Mucosa of gallbladder (tissue), 1 donor: ENCODE results near the gene LGALS12. TPM values are rescaled to one million over a fixed set of nuclear protein-coding genes. Genes with fewer than 3 reads are reported as not detected.

Experiments used
- DNase-seq: peaks from one replicate; pipeline ENCODE4 v3.0.0-alpha.2; 2020; ENCODE audit warnings: low spot score
- total RNA-seq: library from RNA; stranded (reverse); gene quantifications from one replicate; pipeline ENCODE4 v1.2.1, GENCODE V29; 2021
- donor health status: DM: no; HTN: no; CAD: no.

LGALS12 gene
- total RNA-seq, 1 donor from 2014 or later, result 0.26 TPM

DNA sequence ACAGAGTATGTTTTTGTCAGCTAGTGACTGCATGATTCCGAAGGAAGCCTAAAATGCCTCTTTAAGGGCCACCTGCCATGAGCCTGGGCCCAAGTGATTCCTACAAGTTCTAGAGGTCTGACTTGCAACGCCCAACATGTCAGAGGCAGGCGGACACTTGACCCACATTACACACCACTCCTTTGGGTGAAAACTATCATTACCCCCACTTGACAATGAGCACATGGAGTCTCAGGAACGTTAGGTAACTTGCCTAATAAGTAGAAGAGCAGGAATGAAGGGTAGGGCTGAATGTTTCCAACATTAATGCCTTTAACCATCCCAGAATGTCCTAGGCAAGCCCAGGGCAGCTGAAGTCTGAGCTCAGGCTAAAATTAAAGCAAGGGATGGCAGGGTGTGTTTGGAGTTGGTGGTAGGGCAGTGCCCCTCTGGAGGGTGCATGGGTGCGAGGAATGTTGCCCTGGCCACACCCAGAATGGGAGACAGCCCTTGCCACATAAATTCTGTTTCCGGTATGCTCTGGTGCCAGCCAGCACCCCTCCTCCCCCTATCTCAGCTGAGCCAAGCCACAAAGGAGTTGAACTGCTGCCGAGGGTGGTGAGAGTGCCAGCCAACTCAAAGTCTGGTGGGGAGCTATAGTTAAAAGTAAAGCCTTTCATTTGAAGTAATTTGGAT, 54.8 kb downstream of the LGALS12 start:
- DNase-seq, result peak; percentile 40

DNA sequence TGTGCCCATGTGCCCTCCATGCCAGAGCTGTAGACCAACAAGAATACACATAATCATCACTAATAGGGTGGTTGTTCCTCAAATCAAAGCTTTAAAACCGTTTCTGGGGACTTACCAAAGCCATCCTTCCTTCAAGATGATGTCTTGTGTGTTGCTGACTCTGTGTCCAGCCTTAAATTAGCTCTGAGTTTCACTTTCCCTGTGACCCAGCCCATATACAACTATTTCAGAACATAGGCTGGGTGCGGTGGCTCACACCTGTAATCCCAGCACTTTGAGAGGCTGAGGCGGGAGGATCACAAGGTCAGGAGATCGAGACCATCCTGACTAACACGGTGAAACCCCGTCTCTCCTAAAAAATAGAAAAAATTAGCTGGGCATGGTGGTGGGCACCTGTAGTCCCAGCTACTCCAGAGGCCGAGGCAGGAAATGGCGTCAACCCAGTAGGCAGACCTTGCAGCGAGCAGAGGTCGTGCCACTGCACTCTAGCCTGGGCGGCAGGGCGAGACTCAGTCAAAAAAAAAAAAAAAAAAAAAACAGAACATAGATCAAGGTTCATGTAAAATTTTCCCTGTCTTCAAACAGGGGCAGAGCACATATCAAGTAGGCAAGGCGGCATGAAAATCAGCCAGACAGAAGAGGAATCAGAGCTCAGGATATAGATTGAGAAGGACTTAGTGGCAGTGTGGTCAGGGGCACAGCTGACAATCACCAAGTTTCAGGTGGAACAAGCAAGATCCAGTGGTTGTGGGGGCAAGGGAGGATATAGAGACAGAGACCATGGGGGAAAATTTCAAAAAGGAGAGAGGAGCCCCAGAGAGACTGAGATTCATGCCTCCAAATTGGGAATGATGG, 57.5 kb downstream of the LGALS12 start, which contains the start of gene PLAAT2:
PLAAT2 (minus strand) TSS at position 179 of the 855 bp plus-strand sequence; CDS start at position 124, 55 bp downstream.
- no peak for DNase-seq

DNA sequence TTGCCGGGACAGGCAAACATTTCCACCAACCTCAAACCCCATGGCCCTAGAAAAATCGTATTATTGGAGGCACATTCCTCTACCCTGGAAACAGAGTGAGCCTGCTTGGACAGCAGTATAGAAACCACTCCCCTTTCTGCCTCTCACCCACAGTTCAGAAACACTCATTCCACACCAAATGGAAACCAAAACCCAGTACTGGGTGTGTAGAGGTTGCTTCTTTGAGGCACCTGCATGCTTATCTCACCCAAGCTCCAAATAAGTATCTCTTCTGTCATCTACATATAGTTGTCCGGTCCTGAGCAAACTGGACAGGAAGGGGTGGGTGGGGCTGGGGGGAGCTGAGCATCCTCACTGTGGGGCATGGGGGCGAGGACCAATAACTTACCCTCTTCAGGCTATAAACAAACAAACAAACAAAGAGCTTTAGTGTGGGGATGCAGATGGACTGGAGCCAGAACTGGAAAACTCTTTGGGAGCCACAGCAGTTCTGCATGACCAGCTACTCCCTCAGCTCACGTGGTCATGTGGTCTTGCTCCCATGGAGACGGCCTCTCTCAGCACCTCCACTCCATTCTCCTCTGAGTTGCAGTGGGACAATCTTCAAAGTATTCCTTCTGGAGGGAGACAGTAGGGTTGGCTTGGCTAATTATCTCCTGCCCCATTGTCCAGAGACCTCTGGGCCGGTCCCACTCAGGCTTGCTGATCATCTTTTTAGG, 58.3 kb downstream of the LGALS12 start:
- no peak for DNase-seq

DNA sequence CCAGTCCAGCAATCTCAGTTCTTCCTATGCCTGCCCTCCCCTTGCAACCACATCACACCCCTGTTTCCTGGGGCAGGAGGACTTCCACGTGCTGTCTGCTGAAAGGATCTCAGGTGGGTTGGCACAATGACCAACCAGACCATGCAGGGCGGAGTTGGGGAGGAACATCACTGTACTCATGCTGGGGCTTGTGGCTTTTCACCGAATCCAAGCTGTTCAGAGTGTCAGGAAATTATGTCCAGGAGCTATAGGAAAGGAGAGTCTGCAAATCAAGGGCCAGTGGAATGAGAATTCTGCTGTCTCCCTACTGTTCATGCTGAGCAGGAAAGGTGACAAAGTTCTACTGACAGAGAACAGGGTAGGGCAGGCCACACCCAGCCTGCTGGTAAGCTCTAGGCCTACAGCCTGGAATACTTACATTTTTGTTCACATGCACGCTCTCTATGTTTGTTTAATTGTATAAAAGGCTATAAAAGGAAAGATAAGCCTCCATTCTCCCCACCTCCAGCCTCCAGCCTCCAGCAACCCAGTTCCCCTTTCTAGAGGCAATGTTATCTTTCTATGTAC, 59.0 kb downstream of the LGALS12 start:
- peak; percentile 71 for DNase-seq

Other genes with a start within 250 kb of the LGALS12 start
- 0.72 TPM for gene SLC22A9, start 136.3 kb upstream of the LGALS12 start, total RNA-seq
- gene PLAAT5, start 14.9 kb upstream of the LGALS12 start, total RNA-seq, result 1.7 TPM
- 87.0 TPM for gene PLAAT4, start 30.7 kb downstream of the LGALS12 start, total RNA-seq
- 2.1 TPM for gene PLAAT2, start 57.3 kb downstream of the LGALS12 start, total RNA-seq
- 91.8 TPM for gene PLAAT3, start 108.3 kb downstream of the LGALS12 start, total RNA-seq
- gene ATL3, start 165.3 kb downstream of the LGALS12 start, total RNA-seq, result 59.4 TPM
- gene RTN3, start 175.4 kb downstream of the LGALS12 start, total RNA-seq, result 107 TPM